Embryonic facial prominence (tissue), 1 donor: ENCODE results near the gene CD46.

Source experiments
- DNase-seq: peaks from one replicate; pipeline ENCODE4 v3.0.0-alpha.2; 2016; ENCODE audit errors: extremely low spot score

Gene CD46

DNA sequence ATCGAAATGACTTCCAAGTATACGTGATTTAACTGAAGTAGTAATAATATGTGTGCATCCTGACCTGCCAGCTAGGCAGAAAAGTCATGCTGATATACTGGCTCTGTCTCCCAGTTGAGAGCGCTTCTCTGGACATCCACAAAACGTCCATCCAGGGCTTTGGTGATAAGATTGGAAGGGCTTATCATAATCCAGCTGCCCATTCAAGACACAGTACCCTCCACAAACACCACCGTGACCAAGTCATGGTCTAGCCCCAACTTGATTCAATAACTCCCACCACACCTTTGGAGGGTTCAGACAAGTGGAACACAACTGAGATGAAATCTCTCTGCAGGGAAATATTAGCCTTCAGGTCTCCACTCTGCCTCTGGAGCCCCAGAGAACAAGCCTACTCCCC, 76.2 kb downstream of the CD46 start:
- DNase-seq: no peak

DNA sequence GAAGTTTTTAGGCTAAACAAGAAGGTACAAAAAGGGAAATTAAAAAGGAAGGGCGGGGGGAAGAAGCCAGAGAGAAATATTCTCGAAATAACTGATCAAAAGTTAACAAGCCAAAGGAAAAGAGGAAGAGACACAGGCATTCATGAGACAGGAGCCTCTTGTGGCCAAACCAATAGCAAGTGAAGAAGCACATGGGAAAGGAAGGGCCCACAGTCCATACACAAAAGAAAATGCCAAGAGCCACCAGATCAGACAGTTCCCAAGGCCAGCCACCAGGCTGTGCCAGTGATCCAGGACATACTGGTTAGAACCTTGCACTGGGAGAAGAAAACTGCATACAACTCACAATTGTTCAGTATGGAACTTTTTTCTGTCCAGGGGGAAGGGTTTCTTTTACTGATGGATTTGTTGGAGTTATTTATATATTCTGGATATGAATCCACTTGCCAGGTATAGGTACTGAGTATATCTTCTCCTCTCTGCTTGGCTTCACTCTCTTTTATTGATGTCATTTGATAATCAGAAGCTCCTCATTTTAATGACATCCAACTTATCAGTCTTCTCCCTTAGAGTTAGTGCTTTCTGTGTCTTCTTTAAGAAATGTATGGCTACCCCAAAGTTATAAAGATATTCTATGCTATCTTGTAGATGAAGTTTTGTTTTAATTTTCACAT, 76.8 kb downstream of the CD46 start:
- DNase-seq: no peak

DNA sequence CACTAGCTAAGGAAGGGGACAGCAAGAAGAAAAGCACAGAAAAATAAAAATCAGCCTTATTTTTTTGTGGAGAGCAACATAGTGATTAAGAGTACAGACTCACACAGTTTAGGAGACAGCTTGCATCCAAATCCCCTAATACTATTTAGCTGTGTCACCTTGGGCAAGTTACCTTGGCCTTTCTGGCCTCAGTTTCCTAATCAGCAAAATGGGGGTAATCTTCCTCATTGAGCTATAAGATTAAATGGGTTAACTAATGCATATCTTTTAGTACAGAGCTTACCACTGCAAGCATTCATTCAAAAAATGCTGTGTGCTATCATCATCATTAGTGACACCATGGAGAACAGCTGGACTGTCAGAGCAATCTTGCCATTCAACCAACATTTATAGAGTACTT, 77.7 kb downstream of the CD46 start:
- DNase-seq: no peak

DNA sequence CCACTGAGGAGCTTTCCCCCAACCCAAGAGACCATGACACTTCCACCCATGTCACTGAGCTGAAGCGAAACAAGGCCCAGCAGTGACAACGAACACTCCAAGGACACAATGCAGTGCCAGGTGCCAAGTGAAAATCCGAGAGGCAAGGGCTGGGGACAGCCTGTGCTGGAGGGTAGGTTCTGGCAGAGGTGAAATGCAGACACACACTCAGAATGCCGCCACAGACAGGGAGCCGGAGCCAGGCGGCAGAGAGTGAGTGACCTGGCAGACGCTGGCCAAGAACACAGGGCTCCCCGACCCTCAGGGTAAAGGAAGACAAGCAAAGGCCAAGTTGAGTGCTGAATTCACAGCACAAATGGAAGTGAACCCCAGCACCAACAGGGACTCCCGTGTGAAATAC, 78.9 kb downstream of the CD46 start:
- no peak for DNase-seq

DNA sequence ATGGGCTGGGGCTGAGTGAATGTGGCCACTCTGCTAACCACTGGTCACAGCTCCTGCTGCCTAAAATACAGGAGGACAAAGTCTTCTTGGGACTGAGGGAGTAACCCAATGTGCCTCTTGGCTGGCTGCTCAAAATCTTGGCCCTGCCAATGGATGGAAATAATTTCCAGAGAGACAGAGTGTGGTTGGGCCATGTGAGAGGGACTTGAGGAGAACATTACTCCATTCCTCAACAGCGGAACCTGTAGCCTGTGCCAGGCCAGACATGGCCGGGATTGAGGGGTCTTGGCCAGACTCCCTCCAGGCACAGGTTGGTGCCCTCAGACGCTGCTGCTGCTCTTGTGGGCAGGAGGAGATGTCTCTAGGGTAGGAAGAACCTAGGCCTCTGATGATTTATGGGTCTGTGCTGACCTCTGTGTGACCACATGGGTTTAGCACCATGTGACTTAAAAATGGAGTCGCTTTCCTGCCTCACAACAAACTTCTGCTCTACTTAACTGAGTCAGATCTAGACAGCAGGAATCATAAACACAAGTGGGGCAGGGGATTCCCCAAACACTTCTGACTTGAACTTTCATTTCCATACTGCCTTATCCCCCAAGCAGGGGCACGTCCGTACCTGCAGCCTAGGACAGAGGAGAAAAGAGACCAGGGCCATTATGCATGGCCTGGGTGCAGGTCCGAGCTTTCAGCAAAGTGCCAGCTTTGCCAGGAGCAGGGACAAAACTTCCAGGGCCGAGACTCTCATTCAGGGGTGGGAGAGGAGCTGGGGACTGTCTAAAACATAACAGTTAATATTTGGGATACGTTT, 79.9 kb downstream of the CD46 start:
- DNase-seq: no peak

DNA sequence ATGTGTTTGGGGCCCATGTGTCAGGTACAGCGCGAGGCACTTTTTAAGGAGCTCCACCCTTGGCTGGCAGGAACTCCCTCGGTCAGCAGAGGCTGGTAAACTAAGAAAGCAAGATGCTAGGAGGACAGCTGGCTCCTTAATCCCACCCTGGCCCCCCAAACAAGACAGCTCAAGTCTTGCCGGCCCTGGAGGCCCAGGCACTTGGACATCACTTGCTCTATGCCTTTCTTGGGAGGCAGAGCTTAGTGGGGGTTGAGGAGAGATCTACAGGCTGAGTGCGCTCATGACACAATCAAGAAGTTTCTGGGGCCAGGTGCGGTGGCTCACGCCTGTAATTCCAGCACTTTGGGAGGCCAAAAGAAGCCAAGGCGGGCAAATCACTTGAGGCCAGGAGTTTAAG, 80.9 kb downstream of the CD46 start:
- no peak for DNase-seq

DNA sequence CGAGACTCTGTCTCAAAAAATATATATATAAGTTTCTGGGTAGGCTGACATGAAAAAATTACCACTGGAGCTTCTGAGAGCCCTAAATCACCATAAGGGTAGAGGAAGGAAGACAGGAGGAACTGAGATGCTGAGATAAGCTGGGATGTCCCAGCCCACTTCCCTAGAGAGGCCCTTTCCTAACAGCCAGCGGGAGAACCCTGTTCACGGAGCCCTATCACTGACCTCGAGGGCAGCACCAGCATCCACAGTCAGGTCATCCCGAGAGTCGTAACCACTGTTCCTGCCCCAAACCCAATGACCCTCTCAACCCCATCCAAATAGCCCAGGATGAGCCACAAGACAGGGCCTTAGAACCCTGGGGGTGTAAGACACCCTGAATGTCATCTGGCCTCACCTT, 81.5 kb downstream of the CD46 start:
- no peak for DNase-seq

DNA sequence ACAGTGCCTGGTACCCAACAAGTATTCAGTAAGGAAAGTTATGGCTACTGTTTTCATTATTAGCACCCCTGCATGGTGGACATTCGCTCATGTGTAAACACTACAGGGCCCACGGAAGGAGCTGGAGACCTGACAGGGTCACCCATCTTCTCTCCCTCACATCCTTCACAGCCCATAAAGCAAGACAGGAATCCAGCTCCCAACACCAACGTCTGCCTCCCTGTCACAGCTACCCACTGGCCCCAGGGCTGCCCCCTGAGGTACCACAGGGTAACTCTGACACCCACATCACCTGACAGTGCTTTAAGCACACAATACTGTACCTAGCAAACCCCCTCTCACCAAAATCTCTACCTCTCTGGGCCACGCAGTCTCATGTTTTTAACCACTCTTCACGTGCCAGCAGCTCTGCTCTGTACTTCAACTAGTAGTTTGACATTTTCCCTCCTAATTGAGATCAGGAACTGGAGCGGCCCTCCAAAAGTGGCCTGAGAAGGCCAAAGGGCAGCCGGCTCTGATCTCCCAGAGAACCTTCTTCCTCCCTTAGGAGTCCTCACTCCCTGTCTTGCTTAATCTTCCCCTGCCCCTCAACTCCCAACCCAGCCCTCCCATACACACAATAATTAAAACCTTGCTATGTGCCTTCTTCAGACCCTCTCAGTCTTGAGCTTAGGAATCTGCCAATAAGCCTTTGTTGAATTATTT, 82.3 kb downstream of the CD46 start:
- DNase-seq: no peak

DNA sequence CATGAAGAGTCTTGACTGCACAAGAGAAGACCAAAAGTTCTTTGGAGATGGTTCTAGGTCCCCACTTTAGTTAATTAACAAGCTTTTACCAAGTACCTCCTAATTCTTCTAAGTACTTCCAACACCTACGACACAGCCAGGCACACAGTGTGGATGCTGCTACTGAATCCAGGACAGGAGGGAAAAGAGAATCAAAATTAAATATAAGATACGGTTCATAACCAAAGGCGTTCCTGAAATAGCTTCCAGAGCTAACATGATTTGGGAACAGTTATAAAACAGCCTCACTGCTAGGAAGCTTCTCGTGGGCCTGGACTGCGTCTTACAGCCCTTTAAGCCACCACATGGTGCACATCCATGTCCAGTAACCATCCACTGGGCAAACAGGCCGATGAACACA, 84.1 kb downstream of the CD46 start:
- no peak for DNase-seq

DNA sequence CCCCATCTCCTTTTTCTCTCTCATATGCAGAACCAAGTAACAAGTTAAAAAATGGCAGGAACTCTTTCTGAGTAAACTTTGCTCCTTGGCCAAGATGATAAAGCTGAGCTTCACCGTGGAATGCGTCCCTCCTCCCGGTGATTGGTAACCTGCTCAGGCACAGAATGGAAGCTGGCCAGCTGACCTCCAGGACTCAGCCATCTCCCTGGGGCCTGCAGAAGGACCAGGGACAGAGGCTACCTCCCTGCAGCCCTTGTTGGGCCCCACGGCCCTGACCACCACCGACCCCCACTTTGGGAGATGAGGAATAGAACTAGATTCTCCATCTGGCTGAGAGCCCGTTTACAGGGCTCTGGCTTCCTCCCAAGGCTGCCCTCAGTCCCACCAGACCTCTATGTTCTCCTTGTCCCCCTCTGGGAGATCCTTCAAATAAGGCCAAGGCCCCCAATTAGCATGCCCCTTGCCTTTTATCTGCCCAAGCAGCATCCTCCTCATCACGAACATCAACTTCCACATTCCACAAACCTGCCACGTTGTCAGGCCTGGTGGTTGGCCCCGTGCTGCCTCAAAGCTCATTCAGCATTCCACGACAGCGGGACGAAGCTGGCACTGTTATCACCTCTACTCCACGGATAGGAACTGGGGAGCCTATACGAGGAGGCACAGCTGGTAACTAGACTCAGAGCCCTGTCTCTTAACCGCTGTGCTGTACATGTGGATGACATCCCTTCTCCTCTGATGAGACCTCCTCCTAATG, 84.9 kb downstream of the CD46 start:
- DNase-seq: no peak

DNA sequence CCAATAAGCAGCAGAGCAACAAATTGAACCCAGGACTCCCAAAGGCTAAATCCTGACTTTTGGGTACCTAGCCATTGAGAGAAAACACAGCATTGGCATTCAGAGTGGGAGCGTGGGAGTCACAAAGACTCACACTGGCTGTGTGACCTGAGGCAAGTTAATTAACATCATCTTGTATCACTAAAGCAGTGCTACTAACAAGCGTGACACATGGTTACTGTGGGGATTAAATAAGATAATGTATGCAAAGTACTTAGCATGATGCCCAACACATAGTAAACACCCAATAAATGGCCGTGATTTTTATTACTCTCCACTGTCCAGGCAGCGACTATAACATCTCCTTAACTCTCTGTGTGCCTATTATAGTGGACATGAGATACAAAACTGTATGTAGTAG, 85.8 kb downstream of the CD46 start:
- no peak for DNase-seq

DNA sequence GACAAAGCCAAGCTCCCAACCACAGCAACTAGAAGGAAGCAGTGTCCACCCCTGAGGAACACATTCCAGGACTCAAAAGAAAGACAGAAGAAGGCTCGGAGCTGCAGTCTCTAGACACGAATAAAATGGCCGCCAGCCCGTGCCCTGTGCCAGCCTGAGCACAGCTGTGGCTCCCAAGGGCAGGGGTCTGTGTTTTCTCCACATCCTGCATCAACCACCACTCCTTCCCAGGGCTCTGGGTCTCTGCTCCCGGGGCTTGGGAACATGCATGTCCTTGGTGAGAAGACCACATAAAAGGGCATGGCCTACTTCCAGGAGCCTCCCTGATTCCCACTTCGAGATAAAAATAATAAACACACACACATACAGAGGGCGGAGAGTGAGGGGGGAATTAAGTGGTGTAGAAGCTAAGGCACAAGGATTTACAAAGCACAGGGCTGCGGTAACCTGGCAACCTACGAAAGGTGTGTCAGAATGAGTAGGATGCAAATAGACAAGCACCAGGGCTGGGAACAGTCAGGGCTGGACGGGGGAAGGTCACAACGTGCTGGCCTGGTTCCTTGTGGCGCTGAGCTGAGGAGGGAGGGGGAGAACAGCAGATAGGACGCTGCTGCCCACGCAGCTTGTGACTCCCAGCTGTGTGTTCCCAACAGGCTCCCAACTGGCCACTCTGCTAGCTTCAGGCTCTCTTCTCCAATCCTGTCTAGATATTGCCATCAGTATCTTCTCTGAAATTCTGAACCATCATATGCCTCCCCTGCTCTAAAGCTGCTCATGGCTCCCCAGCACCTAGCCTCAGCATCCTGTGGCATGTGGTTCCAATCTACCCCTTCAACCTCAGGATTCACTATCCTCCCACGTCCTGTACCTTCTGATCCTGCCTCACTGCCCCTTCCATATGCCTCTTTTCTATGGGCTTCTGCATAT, 86.6 kb downstream of the CD46 start:
- no peak for DNase-seq

DNA sequence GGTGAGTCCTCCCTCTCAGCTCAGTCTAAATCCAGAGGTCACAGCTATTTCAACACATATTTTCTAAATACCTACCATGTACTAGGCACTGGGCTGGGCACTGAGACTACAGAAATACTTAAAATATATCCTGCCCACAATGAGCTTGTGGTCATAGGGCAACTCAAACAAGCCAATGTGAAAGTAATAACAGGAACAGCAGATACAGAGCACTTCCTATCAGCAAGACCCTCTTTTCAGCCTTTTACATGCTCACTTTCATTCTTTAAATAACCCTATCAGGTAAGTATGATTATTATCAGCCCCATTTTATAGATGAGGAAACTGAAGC, 87.2 kb downstream of the CD46 start:
- no peak for DNase-seq

DNA sequence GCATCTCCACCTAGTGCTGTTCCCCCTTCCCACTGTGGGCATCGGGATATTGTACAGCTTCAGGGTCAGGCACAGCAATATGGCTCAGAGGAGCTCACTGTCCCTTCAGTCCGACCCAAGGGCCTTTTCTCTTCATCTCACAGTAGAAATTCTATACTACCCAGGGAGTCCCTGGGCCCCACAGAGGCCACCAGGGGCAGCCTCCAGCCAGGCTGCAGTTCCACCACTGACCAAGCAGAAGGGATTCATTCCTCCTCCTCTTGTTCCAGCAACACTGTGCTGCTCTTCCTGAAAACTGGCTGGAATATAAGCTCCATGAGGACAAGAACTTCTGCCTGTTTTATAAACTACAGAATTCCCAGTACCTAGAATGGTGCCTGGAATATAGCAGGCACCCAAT, 88.5 kb downstream of the CD46 start:
- no peak for DNase-seq

DNA sequence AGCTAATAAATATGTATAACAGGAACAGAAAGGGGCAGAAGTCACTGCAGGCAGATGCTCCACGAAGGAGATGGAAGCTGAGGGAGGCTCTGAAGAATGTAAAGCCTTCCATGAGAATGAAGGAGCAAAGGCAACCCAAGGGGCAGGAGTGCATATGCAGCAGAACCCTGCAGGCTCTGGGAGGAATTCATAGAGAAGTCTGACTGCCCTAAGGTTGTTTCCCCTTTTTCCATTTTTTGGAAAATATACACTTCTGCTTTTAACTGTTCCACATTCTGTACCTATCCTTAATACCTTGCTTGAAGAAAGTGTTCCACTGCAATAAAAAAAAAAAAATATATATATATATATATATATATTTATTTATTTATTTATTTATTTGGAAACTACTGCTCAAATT, 89.4 kb downstream of the CD46 start:
- no peak for DNase-seq

DNA sequence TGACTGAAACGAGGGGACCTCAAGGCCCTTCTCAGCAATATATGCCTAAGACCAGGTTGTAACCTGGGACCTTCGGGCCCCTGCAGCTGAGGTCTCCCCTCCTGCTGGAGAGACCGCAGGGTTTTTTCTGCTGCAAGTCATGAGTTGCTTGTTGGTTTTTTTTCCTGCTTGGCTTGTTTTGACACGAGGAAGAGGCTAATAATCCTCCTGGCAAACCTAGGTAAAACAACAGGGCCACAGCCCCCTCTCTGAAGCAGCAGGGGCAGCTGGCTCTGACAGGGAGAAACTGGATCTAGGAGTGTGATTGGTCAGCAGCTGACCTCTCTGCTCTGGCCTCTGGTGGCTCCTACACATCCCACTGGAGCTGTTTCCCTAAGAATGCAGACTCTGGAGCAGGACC, 90.0 kb downstream of the CD46 start:
- DNase-seq: no peak

DNA sequence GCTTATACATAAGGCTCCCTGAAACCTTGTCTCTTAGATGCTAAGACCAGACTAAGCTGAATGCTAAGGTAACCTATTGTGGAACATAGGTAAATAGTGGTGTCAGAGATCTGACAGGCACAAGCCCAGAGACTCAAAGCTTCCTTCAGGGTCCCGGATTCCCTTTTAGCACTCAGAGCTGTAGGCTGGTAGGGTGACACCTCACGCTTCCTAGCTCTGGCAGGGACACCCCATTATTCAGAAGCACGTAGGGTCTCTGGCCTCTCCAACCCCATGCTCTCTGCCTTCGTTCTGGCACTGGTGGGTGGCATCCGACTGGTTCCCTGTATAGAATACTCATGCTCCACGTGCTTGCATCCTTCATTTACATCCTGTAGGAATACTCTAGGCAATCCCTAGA, 90.7 kb downstream of the CD46 start:
- DNase-seq: no peak

DNA sequence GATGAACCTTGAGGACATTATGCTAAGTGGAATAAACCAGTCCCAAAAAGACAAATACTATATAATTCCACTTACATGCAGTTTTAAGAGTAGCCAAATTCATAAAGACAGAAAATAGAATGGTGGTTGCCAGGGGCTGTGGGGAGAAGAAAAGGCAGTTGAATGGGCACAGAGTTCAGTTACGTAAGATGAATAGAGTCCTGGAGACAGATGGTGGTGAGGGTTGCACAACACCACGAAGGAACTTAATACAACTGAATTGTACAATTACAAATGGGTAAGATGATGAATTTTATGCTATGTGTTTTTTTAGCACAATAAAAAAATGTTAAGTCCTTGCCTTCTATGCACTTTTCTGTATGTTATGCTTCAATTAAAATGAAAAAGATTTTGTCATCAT, 92.5 kb downstream of the CD46 start:
- DNase-seq: no peak
